HG02623 (cell line): ENCODE measurements around the gene MISP.
"Not testable (repeated sequence)": the region's sequence is repeated elsewhere in the genome, so short reads cannot be mapped to it uniquely, and the experiment has no call there.

ENCODE experiments used
- ATAC-seq: cut with Tn5 transposase; IDR thresholded peaks from one replicate; pipeline ENCODE4 v1.9.1; 2021; ENCODE audit warnings: moderate library complexity; ENCODE audit not compliant: unreplicated experiment

Gene MISP

GRCh38 chr19:750640-751423, at the start of gene MISP:
Gene MISP, plus strand, starts transcription at chr19:751112. Its CDS starts 5,835 bp downstream, at chr19:756947.
- no peak for ATAC-seq

- ATAC-seq: not testable (repeated sequence)
Observed at GRCh38 chr19:702847-703246, 48.1 kb upstream of the MISP start.

GRCh38 chr19:703329-703650, 47.6 kb upstream of the MISP start:
- no peak for ATAC-seq

GRCh38 chr19:703651-704446, 47.1 kb upstream of the MISP start:
- no peak for ATAC-seq

GRCh38 chr19:704447-704741, 46.5 kb upstream of the MISP start:
- no peak for ATAC-seq

GRCh38 chr19:708154-709143, 42.5 kb upstream of the MISP start, which contains the start of gene PALM:
Gene PALM, plus strand, starts transcription at chr19:708935. Its CDS starts 212 bp downstream, at chr19:709147.
- no peak for ATAC-seq

GRCh38 chr19:709196-709964, 41.5 kb upstream of the MISP start:
- ATAC-seq: no peak

GRCh38 chr19:709965-710571, 40.8 kb upstream of the MISP start:
- no peak for ATAC-seq

- ATAC-seq: no peak
Observed at GRCh38 chr19:710767-711166, 40.1 kb upstream of the MISP start.

- no peak for ATAC-seq
Observed at GRCh38 chr19:711254-711653, 39.7 kb upstream of the MISP start.

- no peak for ATAC-seq
Observed at GRCh38 chr19:715347-715746, 35.6 kb upstream of the MISP start.

- ATAC-seq: no peak
Observed at GRCh38 chr19:718251-718951, 32.5 kb upstream of the MISP start.

GRCh38 chr19:718991-719512, 31.9 kb upstream of the MISP start:
- ATAC-seq: no peak

- ATAC-seq: no peak
Observed at GRCh38 chr19:719636-720344, 31.1 kb upstream of the MISP start.

- ATAC-seq: no peak
Observed at GRCh38 chr19:720345-721160, 30.4 kb upstream of the MISP start.

- ATAC-seq: no peak
Observed at GRCh38 chr19:722553-723101, 28.3 kb upstream of the MISP start.

GRCh38 chr19:723247-723646, 27.7 kb upstream of the MISP start:
- ATAC-seq: no peak
